ENCODE results near the gene KLHL40.

Gene KLHL40

DNA sequence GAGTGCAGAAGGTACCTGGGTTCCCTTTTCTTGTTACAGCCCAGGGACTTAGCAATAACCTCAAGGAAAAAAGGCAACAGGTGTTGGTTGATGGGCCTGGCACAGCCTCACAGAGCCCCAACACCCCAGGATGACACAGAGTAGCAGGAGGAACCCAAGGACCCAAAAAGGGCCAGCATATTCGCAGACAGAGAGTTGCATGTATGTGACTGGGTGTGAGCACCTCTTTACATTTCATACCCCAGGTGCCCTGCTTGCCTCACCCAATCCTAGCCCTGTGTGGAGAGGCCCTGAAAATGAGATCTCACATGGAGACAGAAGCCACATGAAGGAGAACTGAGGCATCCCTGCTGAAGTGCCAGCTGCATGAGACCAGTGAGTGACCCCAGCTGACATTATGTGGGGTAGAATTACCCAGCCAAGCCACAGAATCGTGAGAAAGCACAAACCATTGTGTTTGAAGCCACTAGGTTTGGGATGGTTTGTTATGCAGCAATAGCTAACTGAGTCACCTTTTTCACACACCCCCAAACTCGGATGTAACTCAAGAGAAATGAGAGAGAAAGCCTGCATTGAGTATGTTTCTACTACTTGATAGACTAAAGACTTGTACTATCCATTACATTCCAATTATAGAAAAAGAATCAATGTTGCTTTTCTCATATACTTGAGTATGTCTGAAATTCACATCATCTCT, 43.5 kb downstream of the KLHL40 start:
- TF ChIP-seq LEF1 (IDR thresholded peaks at IDR 0.05; ENCODE audit: borderline replicate concordance) (no peak), NFRKB (IDR thresholded peaks at IDR 0.05) (no peak), FOXA1 (IDR thresholded peaks at IDR 0.05) (no peak), BHLHE40 (IDR thresholded peaks at IDR 0.05; ENCODE audit: borderline replicate concordance) (no peak), HDGF (IDR thresholded peaks at IDR 0.05; ENCODE audit: borderline replicate concordance) (no peak), TARDBP (IDR thresholded peaks at IDR 0.05) (no peak), SP1 (IDR thresholded peaks at IDR 0.05) (no peak)
- TF ChIP-seq, protein P1, sequence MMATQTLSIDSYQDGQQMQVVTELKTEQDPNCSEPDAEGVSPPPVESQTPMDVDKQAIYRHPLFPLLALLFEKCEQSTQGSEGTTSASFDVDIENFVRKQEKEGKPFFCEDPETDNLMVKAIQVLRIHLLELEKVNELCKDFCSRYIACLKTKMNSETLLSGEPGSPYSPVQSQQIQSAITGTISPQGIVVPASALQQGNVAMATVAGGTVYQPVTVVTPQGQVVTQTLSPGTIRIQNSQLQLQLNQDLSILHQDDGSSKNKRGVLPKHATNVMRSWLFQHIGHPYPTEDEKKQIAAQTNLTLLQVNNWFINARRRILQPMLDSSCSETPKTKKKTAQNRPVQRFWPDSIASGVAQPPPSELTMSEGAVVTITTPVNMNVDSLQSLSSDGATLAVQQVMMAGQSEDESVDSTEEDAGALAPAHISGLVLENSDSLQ (IDR thresholded peaks at IDR 0.05) = no peak
- CTCF ChIA-PET = interaction anchor here (1.0 kb wide), 1 partner anchor 16 kb away, joined by 4 read pairs; no protein-coding TSS in a partner anchor
- no peak for DNase-seq (ENCODE audit: extremely low spot score)
- POLR2A ChIA-PET = no interaction called here

DNA sequence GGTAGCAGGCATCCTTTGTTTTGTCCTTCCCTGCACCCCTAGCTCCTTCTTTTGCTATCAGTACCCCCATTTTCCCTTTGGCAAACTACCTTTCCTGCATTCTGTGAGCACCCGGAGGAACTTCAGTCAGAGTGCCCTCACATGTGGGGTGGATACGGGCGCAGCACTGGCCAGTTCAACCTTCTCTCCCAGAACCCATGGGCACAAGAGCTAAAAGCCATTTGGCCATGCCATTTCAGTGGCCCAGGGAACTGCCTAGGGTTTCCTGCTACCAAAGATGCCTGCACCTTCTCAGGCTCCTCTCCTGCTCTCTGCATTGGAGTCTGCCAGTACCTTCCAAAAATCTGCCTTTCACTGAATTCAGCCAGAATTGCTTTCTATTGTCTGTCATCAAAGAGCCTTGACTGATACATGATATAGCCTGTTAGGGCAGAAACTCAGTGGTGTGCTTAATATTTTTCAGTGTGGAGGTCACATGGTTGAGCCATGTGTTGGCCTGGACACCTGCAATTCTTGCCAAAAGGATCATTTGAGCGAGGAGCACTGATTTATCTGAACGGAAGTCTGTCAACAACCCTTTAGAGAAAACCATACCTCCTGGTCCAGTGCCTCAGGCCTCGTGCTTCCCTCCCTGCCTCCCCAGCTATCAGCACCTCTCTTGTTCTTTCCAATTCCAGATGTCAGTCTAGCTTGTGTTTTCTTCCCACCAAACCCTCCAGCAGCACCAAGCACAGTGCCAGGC, 44.2 kb downstream of the KLHL40 start:
- ChIA-PET CTCF (interaction anchor here (1.0 kb wide), 1 partner anchor 15 kb away, joined by 4 read pairs; no protein-coding TSS in a partner anchor), POLR2A (no interaction called here)
- DNase-seq (ENCODE audit: extremely low spot score) = no peak
- TF ChIP-seq SP1 (IDR thresholded peaks at IDR 0.05) (no peak), SUZ12 (IDR thresholded peaks at IDR 0.05) (no peak), L3MBTL2 (conservative IDR thresholded peaks at IDR 0.05) (no peak), HDGF (IDR thresholded peaks at IDR 0.05; ENCODE audit: borderline replicate concordance) (no peak), ELF4 (IDR thresholded peaks at IDR 0.05) (no peak), LEF1 (IDR thresholded peaks at IDR 0.05; ENCODE audit: borderline replicate concordance) (no peak), CTBP1 (IDR thresholded peaks at IDR 0.05; ENCODE audit: borderline replicate concordance) (no peak), BHLHE40 (IDR thresholded peaks at IDR 0.05; ENCODE audit: borderline replicate concordance) (no peak), TARDBP (IDR thresholded peaks at IDR 0.05) (no peak), ARNT (IDR thresholded peaks at IDR 0.05) (no peak), FOXK2 (IDR thresholded peaks at IDR 0.05) (no peak), FOXA1 (IDR thresholded peaks at IDR 0.05) (no peak), NFRKB (IDR thresholded peaks at IDR 0.05) (no peak), FOXM1 (IDR thresholded peaks at IDR 0.05; ENCODE audit: borderline replicate concordance) (no peak)
- TF ChIP-seq, protein P1 (IDR thresholded peaks at IDR 0.05) = no peak

DNA sequence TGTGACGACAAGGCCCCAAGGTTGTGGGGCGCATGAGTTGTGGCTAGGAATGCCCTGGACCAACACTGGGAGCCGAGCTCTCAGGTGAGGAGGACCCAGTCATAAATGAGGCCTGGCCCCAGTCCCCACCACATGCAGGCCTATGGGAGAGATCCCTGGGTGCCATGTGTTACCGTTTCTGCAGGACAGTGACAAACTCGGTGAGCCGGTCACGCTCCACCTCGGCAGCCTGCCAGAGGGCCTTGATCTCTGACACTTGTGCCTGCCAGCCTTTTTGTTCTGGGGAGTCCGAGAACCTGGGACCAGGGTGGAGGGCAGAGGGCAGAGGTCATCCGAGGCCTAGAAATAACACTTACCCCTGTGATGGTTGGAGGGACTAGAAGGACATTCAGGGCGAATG, 45.0 kb downstream of the KLHL40 start:
- CTCF ChIA-PET = no interaction called here
- POLR2A ChIA-PET = no interaction called here
- DNase-seq (ENCODE audit: extremely low spot score) = no peak
- TF ChIP-seq SUZ12 (IDR thresholded peaks at IDR 0.05) = no peak
- TF ChIP-seq BHLHE40 (IDR thresholded peaks at IDR 0.05; ENCODE audit: borderline replicate concordance) = no peak
- TF ChIP-seq L3MBTL2 (conservative IDR thresholded peaks at IDR 0.05) = no peak
- no peak for TF ChIP-seq FOXM1 (IDR thresholded peaks at IDR 0.05; ENCODE audit: borderline replicate concordance)
- TF ChIP-seq SP1 (IDR thresholded peaks at IDR 0.05) = no peak
- no peak for TF ChIP-seq LEF1 (IDR thresholded peaks at IDR 0.05; ENCODE audit: borderline replicate concordance)
- TF ChIP-seq NFRKB (IDR thresholded peaks at IDR 0.05) = no peak
- TF ChIP-seq ZNF384 (IDR thresholded peaks at IDR 0.05) = no peak
- no peak for TF ChIP-seq HDGF (IDR thresholded peaks at IDR 0.05; ENCODE audit: borderline replicate concordance)
- TF ChIP-seq, protein P1 (IDR thresholded peaks at IDR 0.05) = no peak
- no peak for TF ChIP-seq ARNT (IDR thresholded peaks at IDR 0.05)
- no peak for TF ChIP-seq ELF4 (IDR thresholded peaks at IDR 0.05)

DNA sequence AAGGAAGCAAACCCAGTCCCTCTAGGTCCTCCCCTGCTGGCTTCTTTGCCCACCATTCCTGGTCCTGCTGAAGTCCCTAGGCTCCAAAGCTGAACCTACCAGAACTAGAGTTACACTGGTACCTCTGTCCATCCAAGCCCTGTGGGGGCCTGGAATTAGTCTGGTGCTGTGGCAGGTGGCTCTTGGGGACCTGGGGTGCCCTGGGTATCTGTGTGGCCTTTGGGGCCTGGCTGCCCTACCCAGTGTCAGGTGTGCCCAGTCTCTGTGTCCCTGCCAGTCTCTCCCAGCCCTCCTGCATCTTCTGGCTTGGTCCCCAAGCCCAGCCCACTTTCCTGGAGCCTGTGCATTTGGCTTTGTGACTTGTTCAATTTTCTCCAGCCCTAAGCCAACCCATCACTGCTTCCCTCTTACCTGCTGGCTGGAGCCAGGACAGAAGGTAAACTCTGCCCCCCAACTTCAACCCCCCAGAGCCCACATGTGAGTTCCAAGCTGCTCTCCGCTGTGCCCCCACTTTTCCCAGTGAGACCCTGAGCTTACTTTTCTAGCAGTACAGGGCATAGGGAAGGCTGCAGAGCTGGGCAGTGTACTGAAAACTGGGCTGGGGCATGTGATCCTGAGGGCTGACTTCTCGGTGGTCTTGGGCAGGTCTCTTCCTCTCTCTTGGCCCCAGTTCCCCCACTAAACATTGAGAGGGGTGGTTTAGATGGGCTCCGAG, 45.5 kb downstream of the KLHL40 start:
- POLR2A ChIA-PET = no interaction called here
- TF ChIP-seq ZNF384 (IDR thresholded peaks at IDR 0.05) (no peak), NFRKB (IDR thresholded peaks at IDR 0.05) (no peak)
- CTCF ChIA-PET = no interaction called here
- DNase-seq (ENCODE audit: extremely low spot score) = no peak

DNA sequence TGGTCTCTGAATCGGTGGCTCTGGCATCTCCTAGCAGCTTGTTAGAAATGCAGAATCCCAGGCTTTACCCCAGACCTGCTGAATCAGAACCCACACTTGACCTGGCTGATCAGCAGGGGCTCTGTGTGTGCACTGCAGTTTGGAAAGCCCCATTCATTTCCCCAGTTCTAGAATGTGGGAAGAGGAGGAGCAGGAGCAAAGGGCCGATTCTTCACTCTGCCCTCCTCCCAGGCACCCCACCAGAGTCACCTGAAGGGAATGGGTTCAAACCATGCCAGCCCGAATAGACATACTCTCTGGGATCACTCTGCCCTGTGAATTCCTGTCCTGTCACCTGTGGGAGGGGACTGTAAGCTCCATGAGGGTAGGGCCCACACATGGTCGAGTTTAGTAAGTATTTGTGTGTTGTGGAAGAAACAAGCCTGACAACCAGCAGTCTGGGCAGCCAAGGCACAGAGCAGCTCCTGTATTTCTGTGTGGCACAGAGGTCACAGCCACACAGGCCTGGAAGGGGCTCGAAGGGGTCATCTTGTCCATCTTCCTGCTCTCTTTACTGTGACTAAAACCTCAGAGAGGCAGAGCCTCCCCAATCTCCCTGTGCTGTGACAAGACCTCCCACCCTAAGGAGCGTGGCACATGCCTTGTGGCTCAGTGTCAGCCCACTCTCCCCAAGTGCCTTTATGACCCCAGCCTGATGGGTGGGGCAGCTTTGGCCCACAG, 46.3 kb downstream of the KLHL40 start:
- DNase-seq (ENCODE audit: extremely low spot score) = no peak
- CTCF ChIA-PET = no interaction called here
- POLR2A ChIA-PET = no interaction called here
- TF ChIP-seq SUZ12 (IDR thresholded peaks at IDR 0.05) (no peak), TARDBP (IDR thresholded peaks at IDR 0.05) (no peak), ELF4 (IDR thresholded peaks at IDR 0.05) (no peak), NFRKB (IDR thresholded peaks at IDR 0.05) (no peak), ARNT (IDR thresholded peaks at IDR 0.05) (no peak), FOXM1 (IDR thresholded peaks at IDR 0.05; ENCODE audit: borderline replicate concordance) (no peak), SP1 (IDR thresholded peaks at IDR 0.05) (no peak), ZNF384 (IDR thresholded peaks at IDR 0.05) (no peak), FOXA1 (IDR thresholded peaks at IDR 0.05) (no peak), BHLHE40 (IDR thresholded peaks at IDR 0.05; ENCODE audit: borderline replicate concordance) (no peak), CTBP1 (IDR thresholded peaks at IDR 0.05; ENCODE audit: borderline replicate concordance) (no peak), HDGF (IDR thresholded peaks at IDR 0.05; ENCODE audit: borderline replicate concordance) (no peak), FOXK2 (IDR thresholded peaks at IDR 0.05) (no peak), L3MBTL2 (conservative IDR thresholded peaks at IDR 0.05) (no peak), LEF1 (IDR thresholded peaks at IDR 0.05; ENCODE audit: borderline replicate concordance) (no peak)
- TF ChIP-seq, protein P1 (IDR thresholded peaks at IDR 0.05) = no peak
